Memory B cell (primary cell): Measurements from ENCODE around the gene RRAGC.
"Not testable (repeated sequence)": the region's sequence is repeated elsewhere in the genome, so short reads cannot be mapped to it uniquely, and the experiment has no call there.

Source experiments
- ATAC-seq: fragments of 150-1000 bp; cut with Tn5 transposase; 2 replicates; pipeline ENCODE4 v1.10.0; 2021; ENCODE audit warnings: low read depth, mild to moderate bottlenecking, moderate library complexity
- DNase-seq, 2 donors: peaks; one replicate each; pipeline ENCODE4 v3.0.0; 2022; ENCODE audit warnings: low spot score in 2 of 2
- H3K27ac Mint-ChIP-seq: one replicate; pipeline ENCODE4 v1.8.0; 2022; ENCODE audit warnings: mild to moderate bottlenecking, moderate library complexity, mixed read lengths
- H3K27me3 Mint-ChIP-seq: one replicate; pipeline ENCODE4 v1.8.0; 2022; ENCODE audit warnings: mixed read lengths
- H3K36me3 Mint-ChIP-seq: one replicate; pipeline ENCODE4 v1.8.0; 2022; ENCODE audit warnings: mild to moderate bottlenecking, mixed read lengths
- H3K4me1 Mint-ChIP-seq: one replicate; pipeline ENCODE4 v1.8.0; 2022; ENCODE audit warnings: mixed read lengths
- H3K4me3 Mint-ChIP-seq: one replicate; pipeline ENCODE4 v1.8.0; 2022; ENCODE audit warnings: mild to moderate bottlenecking, moderate library complexity, mixed read lengths
- H3K9me3 Mint-ChIP-seq: one replicate; pipeline ENCODE4 v1.8.0; 2022; ENCODE audit warnings: mixed read lengths

Gene RRAGC

GRCh38 chr1:38836316-38836715 is 23.3 kb downstream of the RRAGC start:
- not testable (repeated sequence) for H3K4me3 Mint-ChIP-seq, DNase-seq, H3K27me3 Mint-ChIP-seq, H3K4me1 Mint-ChIP-seq, ATAC-seq, H3K27ac Mint-ChIP-seq, H3K9me3 Mint-ChIP-seq
- H3K36me3 Mint-ChIP-seq: peaks cover 18% of the 10 kb centered on the region

GRCh38 chr1:38834937-38835827 is 24.4 kb downstream of the RRAGC start:
- H3K9me3 Mint-ChIP-seq: no peaks in the 10 kb centered on the region
- H3K4me1 Mint-ChIP-seq: peaks cover 4% of the 10 kb centered on the region
- ATAC-seq: peak; percentile 97
- no peak overlapping the region for H3K27ac Mint-ChIP-seq
- DNase-seq: peak; percentile 50 to 71
- H3K36me3 Mint-ChIP-seq: peaks cover 13% of the 10 kb centered on the region
- peaks cover 7% of the 10 kb centered on the region for H3K27me3 Mint-ChIP-seq
- H3K4me3 Mint-ChIP-seq: no peak overlapping the region

DNA sequence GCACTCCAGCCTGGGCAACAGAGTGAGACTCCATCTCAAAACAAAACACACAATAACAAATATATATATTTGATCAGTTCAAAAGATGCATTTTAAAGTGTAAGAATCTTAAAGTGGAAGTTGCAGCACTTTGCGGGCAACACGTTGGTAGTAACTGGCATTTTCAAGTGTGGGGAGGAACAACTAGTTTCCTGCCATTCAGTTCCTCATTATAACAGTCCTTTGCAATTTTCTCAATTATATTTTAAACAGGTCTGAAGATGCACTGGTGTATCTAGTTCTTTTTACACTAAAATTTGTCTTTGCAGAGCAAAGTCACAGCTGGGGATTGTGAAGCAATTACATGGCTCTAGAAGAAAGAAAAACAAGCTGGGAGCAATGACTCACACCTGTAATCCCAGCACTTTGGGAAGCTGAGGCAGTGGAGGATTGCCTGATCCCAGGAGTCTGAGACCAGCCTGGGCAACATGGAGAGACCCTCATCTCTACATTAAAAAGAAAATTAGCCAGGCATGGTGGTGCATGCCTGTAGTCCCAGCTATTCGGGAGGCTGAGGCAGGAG is 25.3 kb downstream of the RRAGC start:
- Mint-ChIP-seq H3K27me3 (peaks cover 10% of the 10 kb centered on the region), H3K36me3 (peaks cover 12% of the 10 kb centered on the region), H3K4me3 (no peak overlapping the region), H3K4me1 (peaks cover 4% of the 10 kb centered on the region), H3K9me3 (no peaks in the 10 kb centered on the region), H3K27ac (no peak overlapping the region)
- ATAC-seq (no peak), DNase-seq (no peak)

DNA sequence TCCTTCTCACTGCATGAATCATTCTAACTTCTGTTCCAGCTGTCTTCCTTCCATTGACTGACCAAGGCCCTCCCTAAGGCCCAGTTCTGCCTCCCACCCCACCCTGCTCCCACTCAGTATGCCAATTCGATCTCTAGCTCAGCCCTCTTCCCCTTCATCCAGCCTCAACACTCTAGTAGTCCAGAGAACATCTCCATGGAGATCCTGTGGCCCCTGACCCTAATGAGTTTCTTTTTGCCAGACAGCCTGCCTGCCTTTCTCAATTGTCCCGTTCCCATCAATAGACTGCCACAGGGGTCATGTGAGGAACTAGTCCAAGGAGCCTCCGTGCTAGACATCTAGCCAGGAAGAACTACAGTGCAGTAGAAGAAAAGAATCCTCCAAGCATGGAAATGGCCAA is 26.4 kb downstream of the RRAGC start:
- peaks cover 13% of the 10 kb centered on the region for H3K27me3 Mint-ChIP-seq
- H3K36me3 Mint-ChIP-seq: peaks cover 3% of the 10 kb centered on the region
- no peak for DNase-seq
- no peak for ATAC-seq
- no peak overlapping the region for H3K4me3 Mint-ChIP-seq
- peaks cover 4% of the 10 kb centered on the region for H3K4me1 Mint-ChIP-seq
- no peaks in the 10 kb centered on the region for H3K9me3 Mint-ChIP-seq
- H3K27ac Mint-ChIP-seq: no peak overlapping the region

DNA sequence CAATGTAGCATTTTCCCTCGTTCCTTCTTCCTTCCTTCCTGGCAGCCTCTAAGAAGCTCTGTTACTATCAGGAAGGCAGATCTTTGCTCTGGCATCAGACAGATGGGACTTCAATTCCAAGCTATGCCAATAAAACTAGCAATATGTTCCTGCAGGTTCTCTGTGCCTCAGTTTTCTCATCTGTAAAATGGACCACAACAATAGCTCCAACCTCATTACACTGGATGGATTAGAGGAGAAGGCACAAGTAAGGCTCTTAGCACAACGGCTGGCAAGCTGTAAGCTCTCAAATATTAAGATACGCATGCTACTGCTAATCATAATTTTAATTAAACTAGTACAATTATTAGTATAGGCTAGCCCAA is 27.2 kb downstream of the RRAGC start:
- H3K4me1 Mint-ChIP-seq: peaks cover 4% of the 10 kb centered on the region
- DNase-seq (no peak), ATAC-seq (no peak)
- no peaks in the 10 kb centered on the region for H3K9me3 Mint-ChIP-seq
- H3K36me3 Mint-ChIP-seq: no peaks in the 10 kb centered on the region
- no peak overlapping the region for H3K27ac Mint-ChIP-seq
- H3K27me3 Mint-ChIP-seq: peaks cover 13% of the 10 kb centered on the region
- no peak overlapping the region for H3K4me3 Mint-ChIP-seq

DNA sequence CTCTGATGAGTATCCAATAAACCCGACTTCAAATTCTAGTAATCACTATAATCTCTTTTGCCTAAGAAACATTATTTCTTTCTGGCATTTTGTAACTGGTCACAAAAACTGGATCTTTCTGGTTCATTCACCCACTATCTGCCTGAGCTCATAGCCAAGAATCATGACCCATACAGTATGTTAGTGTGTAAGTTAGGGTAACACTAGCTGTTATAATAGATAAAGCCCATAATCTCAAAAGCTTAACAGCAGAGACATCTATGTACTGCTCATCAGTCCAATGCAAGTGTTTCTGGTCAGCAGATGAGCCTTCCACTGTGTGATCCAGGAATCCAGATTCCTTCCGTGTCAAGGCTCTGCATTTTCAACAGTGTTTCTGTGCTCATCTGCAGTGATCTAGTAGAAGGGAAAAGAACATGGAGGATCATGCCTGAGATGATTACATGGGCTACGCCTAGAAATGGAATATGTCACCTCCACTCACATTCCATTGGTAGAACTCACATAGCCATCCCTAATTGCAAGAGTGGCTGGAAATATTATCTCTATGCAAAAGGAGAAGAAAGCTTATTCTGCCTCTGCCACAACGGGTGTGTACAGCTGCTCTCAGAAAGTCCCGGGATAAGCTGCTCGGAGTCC is 27.7 kb downstream of the RRAGC start:
- no peak overlapping the region for H3K4me3 Mint-ChIP-seq
- H3K4me1 Mint-ChIP-seq: peaks cover 4% of the 10 kb centered on the region
- DNase-seq (no peak), ATAC-seq (no peak)
- H3K36me3 Mint-ChIP-seq: no peaks in the 10 kb centered on the region
- H3K27ac Mint-ChIP-seq: no peak overlapping the region
- H3K9me3 Mint-ChIP-seq: no peaks in the 10 kb centered on the region
- peaks cover 15% of the 10 kb centered on the region for H3K27me3 Mint-ChIP-seq

GRCh38 chr1:38829368-38829767 is 30.2 kb downstream of the RRAGC start:
- H3K27me3 Mint-ChIP-seq: peaks cover 20% of the 10 kb centered on the region
- no peaks in the 10 kb centered on the region for H3K4me1 Mint-ChIP-seq
- ATAC-seq (no peak), DNase-seq (no peak)
- H3K9me3 Mint-ChIP-seq: no peaks in the 10 kb centered on the region
- no peak overlapping the region for H3K4me3 Mint-ChIP-seq
- no peaks in the 10 kb centered on the region for H3K36me3 Mint-ChIP-seq
- H3K27ac Mint-ChIP-seq: no peak overlapping the region

- DNase-seq (no peak), ATAC-seq (no peak)
- Mint-ChIP-seq H3K36me3 (no peaks in the 10 kb centered on the region), H3K27ac (no peak overlapping the region), H3K27me3 (peaks cover 18% of the 10 kb centered on the region), H3K9me3 (no peaks in the 10 kb centered on the region), H3K4me3 (no peak overlapping the region), H3K4me1 (no peaks in the 10 kb centered on the region)
These were observed 32.3 kb downstream of the RRAGC start for GRCh38 chr1:38827318-38827717.

- Mint-ChIP-seq H3K27me3 (peaks cover 17% of the 10 kb centered on the region), H3K9me3 (no peaks in the 10 kb centered on the region), H3K27ac (no peak overlapping the region), H3K36me3 (no peaks in the 10 kb centered on the region), H3K4me3 (no peak overlapping the region), H3K4me1 (no peaks in the 10 kb centered on the region)
- ATAC-seq (no peak), DNase-seq (no peak)
These were observed 32.7 kb downstream of the RRAGC start for GRCh38 chr1:38826886-38827285.

DNA sequence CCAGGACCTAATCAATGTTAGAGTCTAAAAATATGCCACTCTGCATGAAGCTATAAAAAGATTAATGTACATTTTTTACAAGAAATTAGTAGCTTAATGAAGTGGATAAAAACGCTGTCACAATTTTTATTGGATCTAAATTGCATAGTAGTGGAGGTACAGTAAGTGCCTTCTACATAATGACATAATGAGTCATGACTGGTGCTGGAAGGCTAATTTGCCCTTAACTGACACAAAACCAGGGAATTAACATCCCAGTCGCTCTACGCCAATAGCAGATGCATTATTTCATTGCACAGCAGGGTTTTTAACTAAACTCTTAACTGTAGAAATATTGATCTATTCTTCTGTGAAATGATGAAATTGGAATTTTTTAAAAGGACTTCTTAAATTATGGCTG is 33.3 kb downstream of the RRAGC start:
- ATAC-seq (no peak), DNase-seq (no peak)
- Mint-ChIP-seq H3K4me1 (no peaks in the 10 kb centered on the region), H3K27ac (no peak overlapping the region), H3K27me3 (peaks cover 17% of the 10 kb centered on the region), H3K36me3 (no peaks in the 10 kb centered on the region), H3K4me3 (no peak overlapping the region), H3K9me3 (no peaks in the 10 kb centered on the region)

DNA sequence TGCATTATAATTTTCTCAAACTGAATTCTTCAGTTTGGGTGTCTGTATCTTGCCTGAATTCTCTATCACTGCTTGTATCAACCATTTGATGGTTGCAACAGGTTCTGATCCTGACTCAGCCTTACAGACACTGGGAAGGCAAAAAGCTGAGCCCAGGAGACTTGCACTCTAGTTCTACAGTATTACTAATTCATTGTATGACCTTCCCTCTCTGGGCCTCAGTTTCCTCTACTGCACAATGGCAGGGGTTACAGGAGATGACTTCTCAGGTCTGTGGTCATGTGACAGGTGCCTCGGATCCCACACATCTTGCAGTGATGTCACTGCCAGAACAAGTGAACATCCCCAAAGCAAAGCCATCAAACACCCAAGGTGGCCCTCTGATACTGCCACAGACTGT is 38.7 kb downstream of the RRAGC start:
- H3K4me1 Mint-ChIP-seq: peaks cover 2% of the 10 kb centered on the region
- no peaks in the 10 kb centered on the region for H3K9me3 Mint-ChIP-seq
- ATAC-seq (no peak), DNase-seq (no peak)
- H3K27ac Mint-ChIP-seq: no peak overlapping the region
- no peaks in the 10 kb centered on the region for H3K36me3 Mint-ChIP-seq
- H3K27me3 Mint-ChIP-seq: peaks cover 19% of the 10 kb centered on the region
- H3K4me3 Mint-ChIP-seq: no peak overlapping the region

GRCh38 chr1:38819516-38819915 is 40.1 kb downstream of the RRAGC start:
- H3K9me3 Mint-ChIP-seq: no peaks in the 10 kb centered on the region
- no peak for ATAC-seq

DNA sequence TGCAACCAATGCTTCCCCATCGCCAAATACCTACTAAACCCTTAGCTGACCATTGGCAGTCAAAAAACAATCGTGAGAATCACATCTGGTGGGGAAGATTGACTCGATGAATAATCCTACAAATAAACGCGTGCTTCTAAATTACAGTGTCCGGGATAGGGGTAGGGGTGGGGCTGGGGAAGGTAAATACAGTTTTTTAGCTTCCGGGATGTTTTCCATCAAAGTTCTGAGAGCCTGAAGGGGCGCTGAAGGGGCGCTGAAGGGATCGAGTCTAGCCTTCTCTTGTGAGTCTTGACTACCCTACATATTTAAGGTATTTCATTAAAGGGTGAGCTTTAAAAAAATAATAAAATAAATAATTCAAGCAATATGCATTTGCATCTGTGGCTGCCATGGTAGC is 40.5 kb downstream of the RRAGC start:
- Mint-ChIP-seq H3K4me3 (no peak overlapping the region), H3K4me1 (peaks cover 2% of the 10 kb centered on the region), H3K27me3 (peaks cover 14% of the 10 kb centered on the region), H3K9me3 (no peaks in the 10 kb centered on the region), H3K36me3 (no peaks in the 10 kb centered on the region), H3K27ac (no peak overlapping the region)
- DNase-seq (no peak), ATAC-seq (no peak)

More at GRCh38 chr1:38819516-38819915, 40.1 kb downstream of the RRAGC start:
- H3K4me1 Mint-ChIP-seq: peaks cover 2% of the 10 kb centered on the region
- no peak overlapping the region for H3K4me3 Mint-ChIP-seq
- H3K36me3 Mint-ChIP-seq: no peaks in the 10 kb centered on the region
- no peak overlapping the region for H3K27ac Mint-ChIP-seq
- H3K27me3 Mint-ChIP-seq: peaks cover 16% of the 10 kb centered on the region
- no peak for DNase-seq

DNA sequence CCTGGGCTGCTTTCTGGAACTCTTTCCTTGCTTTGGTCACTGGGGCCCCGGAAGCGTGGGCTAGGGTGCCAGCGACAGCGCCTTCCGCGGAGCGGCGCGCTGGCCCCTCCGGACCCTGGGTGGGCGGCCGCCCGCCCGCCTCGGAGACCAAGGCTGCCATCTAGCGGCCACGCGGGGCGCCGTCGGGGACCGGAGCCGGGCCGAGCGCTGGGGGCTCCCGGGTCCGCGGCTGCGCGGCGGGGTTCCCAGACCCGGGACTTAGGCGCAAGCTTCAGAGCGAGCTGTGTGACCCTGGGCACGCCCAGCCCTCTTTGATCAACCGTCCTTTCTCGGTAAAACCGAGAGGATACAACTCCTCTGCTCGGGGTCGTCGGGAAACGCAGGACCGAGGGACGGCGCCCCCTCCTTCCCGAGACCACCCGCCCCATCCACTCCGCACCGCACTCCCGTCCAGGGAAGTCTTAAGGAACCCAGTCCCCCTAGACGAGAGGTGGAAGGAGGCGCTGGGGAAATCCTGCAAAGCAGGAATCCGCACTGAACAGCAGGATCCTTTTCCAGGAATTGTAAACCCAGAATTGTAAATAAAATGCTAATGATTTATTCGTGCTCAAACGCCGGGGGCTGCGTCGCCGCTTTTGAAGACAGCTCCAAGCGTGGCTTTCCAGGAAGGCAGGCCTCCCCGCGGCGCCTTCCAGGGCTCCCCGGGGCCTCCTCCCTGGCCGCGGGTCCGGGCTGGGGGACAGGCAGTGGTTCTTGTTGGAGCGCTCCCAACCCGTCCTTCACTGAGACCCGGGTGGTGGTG is 41.2 kb downstream of the RRAGC start:
- ATAC-seq (peak; percentile 74), DNase-seq (peak; percentile 48 to 74)
- no peaks in the 10 kb centered on the region for H3K36me3 Mint-ChIP-seq
- no peak overlapping the region for H3K4me3 Mint-ChIP-seq
- H3K27me3 Mint-ChIP-seq: peaks cover 16% of the 10 kb centered on the region
- H3K4me1 Mint-ChIP-seq: peaks cover 2% of the 10 kb centered on the region
- H3K27ac Mint-ChIP-seq: no peak overlapping the region
- H3K9me3 Mint-ChIP-seq: no peaks in the 10 kb centered on the region
